IPS-15b (cell line): Measurements from ENCODE around the gene MGMT.

Source experiments
- H3K27me3 ChIP-seq: one replicate; pipeline ENCODE4 v1.6.1; 2013; ENCODE audit warnings: low read length; ENCODE audit not compliant: control insufficient read depth, insufficient read depth
- H3K36me3 ChIP-seq: one replicate; pipeline ENCODE4 v1.6.1; 2013; ENCODE audit warnings: low read length; ENCODE audit not compliant: control insufficient read depth, insufficient read depth
- H3K4me1 ChIP-seq: one replicate; pipeline ENCODE4 v1.6.1; 2013; ENCODE audit warnings: mild to moderate bottlenecking, low read length; ENCODE audit not compliant: control insufficient read depth, insufficient read depth
- H3K4me3 ChIP-seq: one replicate; pipeline ENCODE4 v1.5.1; 2013; ENCODE audit warnings: low read depth, low read length
- H3K9ac ChIP-seq: one replicate; pipeline ENCODE4 v1.6.1; 2013; ENCODE audit warnings: low read depth, mild to moderate bottlenecking, low read length
- H3K9me3 ChIP-seq: one replicate; pipeline ENCODE4 v1.6.1; 2013; ENCODE audit warnings: mild to moderate bottlenecking, low read length; ENCODE audit not compliant: control insufficient read depth, insufficient read depth

The MGMT gene

GRCh38 chr10:129643266-129643665 lies 176.2 kb downstream of the MGMT start:
- H3K9ac ChIP-seq: no peak overlapping the region
- no peaks in the 10 kb centered on the region for H3K36me3 ChIP-seq
- no peak overlapping the region for H3K4me3 ChIP-seq
- H3K4me1 ChIP-seq: peaks cover 2% of the 10 kb centered on the region
- H3K9me3 ChIP-seq: no peaks in the 10 kb centered on the region
- H3K27me3 ChIP-seq: no peaks in the 10 kb centered on the region

DNA sequence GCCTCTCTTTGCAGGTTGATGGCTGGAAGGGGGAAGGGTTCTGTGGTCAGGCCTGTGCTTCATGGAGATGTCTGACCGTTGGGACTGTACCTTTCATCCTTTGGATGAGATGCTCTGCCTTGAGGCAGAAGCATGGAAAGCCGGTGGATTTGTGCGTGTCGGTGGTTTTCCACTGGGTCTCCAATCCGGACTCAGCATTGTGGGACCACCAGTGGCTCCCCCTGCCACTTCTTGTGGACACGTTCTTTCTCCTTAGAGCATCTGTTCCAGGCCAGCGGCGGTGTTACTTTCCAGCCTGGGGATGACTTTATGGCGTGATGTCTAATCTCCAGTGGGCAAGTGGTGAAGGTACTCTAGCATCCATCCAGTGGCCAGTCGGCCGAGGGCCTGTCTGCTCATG lies 178.4 kb downstream of the MGMT start:
- no peaks in the 10 kb centered on the region for H3K9me3 ChIP-seq
- no peaks in the 10 kb centered on the region for H3K27me3 ChIP-seq
- no peaks in the 10 kb centered on the region for H3K36me3 ChIP-seq
- no peak overlapping the region for H3K9ac ChIP-seq
- no peak overlapping the region for H3K4me3 ChIP-seq
- H3K4me1 ChIP-seq: peaks cover 2% of the 10 kb centered on the region

- H3K9ac ChIP-seq: no peak overlapping the region
- no peak overlapping the region for H3K4me3 ChIP-seq
- H3K4me1 ChIP-seq: peaks cover 2% of the 10 kb centered on the region
- no peaks in the 10 kb centered on the region for H3K36me3 ChIP-seq
- H3K9me3 ChIP-seq: no peaks in the 10 kb centered on the region
- no peaks in the 10 kb centered on the region for H3K27me3 ChIP-seq
Observed at GRCh38 chr10:129646973-129647372, 179.9 kb downstream of the MGMT start.

GRCh38 chr10:129647590-129647989 lies 180.5 kb downstream of the MGMT start:
- H3K9me3 ChIP-seq: no peaks in the 10 kb centered on the region
- H3K9ac ChIP-seq: no peak overlapping the region

GRCh38 chr10:129648856-129649255 lies 181.8 kb downstream of the MGMT start:
- no peaks in the 10 kb centered on the region for H3K27me3 ChIP-seq
- H3K4me1 ChIP-seq: no peaks in the 10 kb centered on the region
- H3K9ac ChIP-seq: no peak overlapping the region
- H3K9me3 ChIP-seq: no peaks in the 10 kb centered on the region
- no peaks in the 10 kb centered on the region for H3K36me3 ChIP-seq
- H3K4me3 ChIP-seq: no peak overlapping the region

More at GRCh38 chr10:129647590-129647989, 180.5 kb downstream of the MGMT start:
- Histone ChIP-seq H3K27me3 (no peaks in the 10 kb centered on the region), H3K4me3 (no peak overlapping the region), H3K4me1 (peaks cover 2% of the 10 kb centered on the region), H3K36me3 (no peaks in the 10 kb centered on the region)

DNA sequence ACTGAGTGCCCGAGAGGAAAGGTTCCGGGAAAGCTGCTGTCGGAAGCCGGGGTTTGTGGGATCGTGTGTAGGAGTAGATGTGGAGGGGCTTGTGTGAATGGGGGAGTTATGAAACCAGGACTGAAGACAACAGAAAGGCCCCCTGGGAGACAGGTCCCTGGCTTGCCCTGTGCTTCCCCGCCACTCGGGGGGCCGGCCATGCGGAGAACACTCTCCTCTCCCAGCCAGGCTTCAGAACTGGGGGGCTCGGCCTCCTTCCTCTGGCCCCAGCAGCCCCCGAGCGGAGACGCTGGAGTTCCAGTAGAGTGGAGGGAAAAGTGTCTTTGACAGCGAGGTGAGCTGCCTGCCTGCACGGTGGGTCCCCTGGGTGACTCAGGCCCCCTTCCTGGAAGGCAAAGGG lies 185.0 kb downstream of the MGMT start:
- H3K27me3 ChIP-seq: no peaks in the 10 kb centered on the region
- H3K9ac ChIP-seq: no peak overlapping the region
- no peak overlapping the region for H3K4me3 ChIP-seq
- H3K9me3 ChIP-seq: no peaks in the 10 kb centered on the region
- H3K36me3 ChIP-seq: no peaks in the 10 kb centered on the region
- H3K4me1 ChIP-seq: no peaks in the 10 kb centered on the region

DNA sequence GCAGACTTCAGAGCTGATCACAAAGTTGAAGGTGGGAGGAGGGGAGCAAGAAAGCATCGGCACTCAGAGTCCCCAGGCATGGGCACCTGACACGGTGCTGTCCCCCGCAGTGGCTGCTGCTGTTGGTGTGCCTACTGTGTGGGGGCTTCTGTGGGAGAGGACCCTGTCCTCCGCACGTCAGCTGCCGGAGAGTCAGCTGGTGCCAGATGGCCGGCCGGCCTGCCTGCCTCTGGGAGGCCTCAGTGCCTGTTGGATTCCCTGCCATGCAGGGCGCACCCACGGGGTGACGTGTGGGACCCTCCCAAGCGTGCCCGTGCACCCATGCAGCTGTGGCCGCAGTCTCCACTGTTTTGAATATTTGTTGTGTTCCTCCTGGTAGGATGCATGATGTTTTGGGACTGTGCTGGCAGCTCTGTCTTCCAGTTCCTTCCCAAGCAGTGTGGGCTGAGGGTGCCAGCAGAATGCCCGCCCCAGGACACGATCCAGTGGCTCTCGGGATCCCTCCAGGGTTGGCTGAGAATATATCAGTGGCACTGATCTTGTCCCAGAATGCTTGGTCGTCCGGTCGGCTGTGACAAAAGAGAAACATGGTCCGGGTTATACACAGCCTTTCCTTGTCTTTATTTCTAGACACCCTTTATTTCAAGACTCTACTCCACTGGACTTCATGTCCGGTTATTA lies 185.6 kb downstream of the MGMT start:
- H3K36me3 ChIP-seq: no peaks in the 10 kb centered on the region
- H3K4me3 ChIP-seq: no peak overlapping the region
- no peaks in the 10 kb centered on the region for H3K4me1 ChIP-seq
- H3K9ac ChIP-seq: no peak overlapping the region
- H3K27me3 ChIP-seq: no peaks in the 10 kb centered on the region
- no peaks in the 10 kb centered on the region for H3K9me3 ChIP-seq

GRCh38 chr10:129653428-129653827 lies 186.4 kb downstream of the MGMT start:
- Histone ChIP-seq H3K4me1 (no peaks in the 10 kb centered on the region), H3K36me3 (no peaks in the 10 kb centered on the region), H3K9me3 (no peaks in the 10 kb centered on the region), H3K4me3 (no peak overlapping the region), H3K9ac (no peak overlapping the region), H3K27me3 (no peaks in the 10 kb centered on the region)

- Histone ChIP-seq H3K4me3 (no peak overlapping the region), H3K36me3 (no peaks in the 10 kb centered on the region), H3K27me3 (no peaks in the 10 kb centered on the region), H3K9me3 (no peaks in the 10 kb centered on the region), H3K9ac (no peak overlapping the region), H3K4me1 (no peaks in the 10 kb centered on the region)
Observed at GRCh38 chr10:129653861-129654260, 186.8 kb downstream of the MGMT start.

DNA sequence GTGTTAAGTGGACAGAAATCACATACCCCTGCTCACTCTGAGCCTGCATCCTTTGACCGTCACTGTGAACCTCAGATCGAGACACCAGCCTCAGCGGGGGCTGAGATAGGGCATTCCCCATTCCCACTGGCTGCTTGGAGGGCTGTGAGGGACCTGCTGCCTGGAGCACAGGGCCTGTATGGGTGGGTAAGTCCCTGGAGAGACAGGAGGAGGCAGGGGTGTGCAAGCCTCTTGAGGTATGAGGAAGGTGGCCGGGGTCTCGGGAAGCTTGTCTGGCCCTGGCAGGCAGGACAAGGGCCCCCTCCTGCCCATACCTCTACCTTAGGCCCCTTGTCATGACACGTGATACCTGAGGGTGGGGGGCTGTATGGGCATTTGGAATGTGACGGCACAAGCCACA lies 187.4 kb downstream of the MGMT start:
- H3K9me3 ChIP-seq: no peaks in the 10 kb centered on the region
- no peak overlapping the region for H3K4me3 ChIP-seq
- H3K27me3 ChIP-seq: no peaks in the 10 kb centered on the region
- no peak overlapping the region for H3K9ac ChIP-seq
- no peaks in the 10 kb centered on the region for H3K4me1 ChIP-seq
- no peaks in the 10 kb centered on the region for H3K36me3 ChIP-seq

DNA sequence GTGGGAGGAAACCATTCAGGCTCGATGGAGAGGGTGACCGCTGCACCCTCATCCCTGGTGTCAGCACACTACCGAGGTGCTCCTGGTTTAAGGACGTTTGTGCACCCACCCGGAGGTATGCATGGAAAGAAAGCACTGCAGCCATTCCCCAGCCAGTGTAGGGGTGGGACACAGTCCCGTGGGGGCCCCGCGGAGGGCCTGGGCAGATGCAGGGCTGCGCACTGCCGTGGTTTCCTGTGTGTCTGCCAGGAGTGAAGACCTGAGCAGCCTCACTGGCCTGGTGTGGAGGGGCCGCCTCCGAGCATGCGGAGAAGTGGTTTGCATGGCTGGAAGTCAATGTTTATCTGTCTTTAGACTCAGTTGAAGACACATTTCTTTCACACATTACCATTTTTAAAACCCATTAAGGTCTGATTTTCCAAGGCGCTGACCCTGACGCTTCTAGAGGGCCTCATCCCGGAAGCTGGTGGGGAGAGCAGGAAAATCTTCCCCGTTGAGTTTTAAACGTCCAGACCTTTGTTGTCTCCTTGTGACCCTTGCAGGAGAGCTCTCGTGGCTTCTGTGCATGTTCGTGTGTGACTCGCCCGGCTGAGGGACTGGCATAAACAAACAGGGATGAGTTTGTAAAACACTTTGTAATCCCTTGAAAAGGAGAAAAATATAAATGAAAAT lies 188.1 kb downstream of the MGMT start:
- no peaks in the 10 kb centered on the region for H3K4me1 ChIP-seq
- no peak overlapping the region for H3K4me3 ChIP-seq
- H3K27me3 ChIP-seq: no peaks in the 10 kb centered on the region
- H3K9ac ChIP-seq: no peak overlapping the region
- H3K9me3 ChIP-seq: no peaks in the 10 kb centered on the region
- H3K36me3 ChIP-seq: no peaks in the 10 kb centered on the region

DNA sequence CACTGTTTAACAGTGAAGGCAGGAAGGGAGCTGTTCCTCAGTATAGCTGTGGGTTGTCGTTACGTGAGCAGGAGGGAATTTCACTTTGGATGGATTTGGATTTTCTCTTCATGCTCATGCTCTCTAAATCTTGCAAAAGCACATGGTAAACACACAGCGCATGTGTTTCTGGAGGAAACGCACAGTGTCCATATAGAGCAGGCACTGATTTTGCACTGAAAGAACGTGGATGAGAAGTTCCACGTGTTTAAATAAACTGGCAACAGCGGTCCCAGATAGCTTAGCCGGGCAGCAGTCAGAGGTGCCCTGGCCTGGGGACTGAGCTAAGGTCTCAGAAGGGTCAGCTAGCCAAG lies 188.6 kb downstream of the MGMT start:
- Histone ChIP-seq H3K27me3 (no peaks in the 10 kb centered on the region), H3K9me3 (no peaks in the 10 kb centered on the region), H3K4me1 (no peaks in the 10 kb centered on the region), H3K4me3 (no peak overlapping the region), H3K9ac (no peak overlapping the region), H3K36me3 (no peaks in the 10 kb centered on the region)
